Activated CD8-positive, alpha-beta T cell treated with anti-CD3 and anti-CD28 coated beads, Interleukin-2, amount 10 ng/mL, durations not matched to agents 7 days and 5 days (primary cell): ENCODE data around the gene XPO6. TPM values are rescaled to one million over a fixed set of nuclear protein-coding genes. Genes with fewer than 3 reads are reported as not detected.

ENCODE experiments used
- ATAC-seq: fragments of 150-1000 bp; cut with Tn5 transposase; one replicate; pipeline ENCODE4 v1.10.0; 2021; ENCODE audit warnings: moderate library complexity
- CTCF ChIA-PET: fragments of 350-600 bp; sonication (Branson Sonifier 250); formaldehyde crosslinking; loops from one replicate; lab custom pipeline; 2021; ENCODE audit warnings: antibody characterized with exemption; lab: Charles Lee
- POLR2A ChIA-PET: fragments of 350-600 bp; sonication (Branson Sonifier 250); formaldehyde crosslinking; loops from one replicate; lab custom pipeline; 2021; ENCODE audit warnings: antibody characterized with exemption; lab: Charles Lee
- DNase-seq: peaks from one replicate; pipeline ENCODE4 v3.0.0-alpha.2; 2020
- H3K27ac Mint-ChIP-seq: one replicate; pipeline ENCODE4 v1.8.0; 2021; ENCODE audit warnings: mild to moderate bottlenecking, mixed read lengths
- H3K27me3 Mint-ChIP-seq: one replicate; pipeline ENCODE4 v1.8.0; 2021; ENCODE audit warnings: low read depth, mixed read lengths
- H3K36me3 Mint-ChIP-seq: one replicate; pipeline ENCODE4 v1.8.0; 2021; ENCODE audit warnings: low read depth, mixed read lengths
- H3K4me1 Mint-ChIP-seq: one replicate; pipeline ENCODE4 v1.8.0; 2021; ENCODE audit warnings: low read depth, mixed read lengths
- H3K4me3 Mint-ChIP-seq: one replicate; pipeline ENCODE4 v1.8.0; 2021; ENCODE audit warnings: mild to moderate bottlenecking, mixed read lengths
- H3K9me3 Mint-ChIP-seq: one replicate; pipeline ENCODE4 v1.8.0; 2022; ENCODE audit warnings: mixed read lengths; ENCODE audit not compliant: insufficient read depth
- total RNA-seq, 2 experiments: library from RNA; stranded (reverse); gene quantifications; one replicate each; pipeline ENCODE4 v1.2.3, GENCODE V29; 2021

The XPO6 gene
- total RNA-seq, 2 experiments from 2014 or later = 206 to 209 TPM

DNA sequence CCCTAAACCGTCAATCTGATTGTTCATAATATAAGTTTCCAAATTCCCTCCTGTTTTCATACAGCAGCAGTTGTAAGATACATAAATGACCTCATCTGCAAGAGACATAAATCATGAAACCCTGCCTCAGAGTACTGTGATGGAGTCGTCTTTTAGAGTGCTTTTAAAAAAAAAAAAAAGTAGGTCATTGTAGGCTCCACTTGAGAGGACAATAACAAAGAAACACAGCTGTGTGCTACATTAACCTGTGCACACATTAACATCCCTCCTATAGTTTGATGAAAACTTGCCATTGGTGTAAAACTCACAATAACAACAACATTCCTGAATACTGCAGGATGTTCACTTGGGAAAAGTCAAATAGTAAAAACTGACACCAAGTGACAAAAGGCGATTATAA, 56.5 kb downstream of the XPO6 start:
- H3K27me3 Mint-ChIP-seq = no peaks in the 10 kb centered on the region
- ChIA-PET POLR2A (no interaction called here), CTCF (interaction anchor here (0.7 to 1.6 kb wide), 5 partner anchors 9 to 65 kb away, joined by 3 to 5 read pairs (median 3); no protein-coding TSS in a partner anchor)
- peaks cover 60% of the 10 kb centered on the region for H3K36me3 Mint-ChIP-seq
- H3K27ac Mint-ChIP-seq = peak overlapping the region; percentile 19
- DNase-seq (no peak), ATAC-seq (no peak)
- H3K4me1 Mint-ChIP-seq = peaks cover 39% of the 10 kb centered on the region
- no peaks in the 10 kb centered on the region for H3K9me3 Mint-ChIP-seq
- no peak overlapping the region for H3K4me3 Mint-ChIP-seq

DNA sequence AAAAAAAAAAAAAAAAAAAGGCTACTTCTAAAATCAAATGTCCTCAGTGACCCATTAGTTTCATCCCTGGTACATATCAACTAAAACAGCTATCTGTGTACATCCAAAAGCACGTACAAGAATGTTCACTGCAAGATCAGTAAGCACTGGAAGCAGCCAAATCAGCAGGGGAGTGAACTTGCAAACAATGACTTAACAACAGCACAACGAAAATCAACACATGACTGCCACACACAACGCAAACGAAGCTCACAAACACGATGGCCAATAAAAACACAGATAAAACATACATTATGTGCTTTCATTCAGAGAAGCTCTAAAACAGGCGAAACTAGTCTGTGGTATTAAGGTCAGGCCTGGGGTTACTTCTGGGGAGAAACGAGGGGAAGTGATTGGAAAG, 60.6 kb downstream of the XPO6 start:
- H3K9me3 Mint-ChIP-seq = no peaks in the 10 kb centered on the region
- no peak overlapping the region for H3K4me3 Mint-ChIP-seq
- H3K4me1 Mint-ChIP-seq = peaks cover 56% of the 10 kb centered on the region
- ChIA-PET POLR2A (interaction anchor here (2.6 kb wide), 1 partner anchor 9 kb away, joined by 13 read pairs; no protein-coding TSS in a partner anchor), CTCF (interaction anchor here (1.0 to 2.8 kb wide), 9 partner anchors 8 to 66 kb away, joined by 3 to 13 read pairs (median 4); no protein-coding TSS in a partner anchor)
- no peak for DNase-seq
- peaks cover 73% of the 10 kb centered on the region for H3K36me3 Mint-ChIP-seq
- ATAC-seq = no peak
- peak overlapping the region; percentile 23 for H3K27ac Mint-ChIP-seq
- no peaks in the 10 kb centered on the region for H3K27me3 Mint-ChIP-seq

DNA sequence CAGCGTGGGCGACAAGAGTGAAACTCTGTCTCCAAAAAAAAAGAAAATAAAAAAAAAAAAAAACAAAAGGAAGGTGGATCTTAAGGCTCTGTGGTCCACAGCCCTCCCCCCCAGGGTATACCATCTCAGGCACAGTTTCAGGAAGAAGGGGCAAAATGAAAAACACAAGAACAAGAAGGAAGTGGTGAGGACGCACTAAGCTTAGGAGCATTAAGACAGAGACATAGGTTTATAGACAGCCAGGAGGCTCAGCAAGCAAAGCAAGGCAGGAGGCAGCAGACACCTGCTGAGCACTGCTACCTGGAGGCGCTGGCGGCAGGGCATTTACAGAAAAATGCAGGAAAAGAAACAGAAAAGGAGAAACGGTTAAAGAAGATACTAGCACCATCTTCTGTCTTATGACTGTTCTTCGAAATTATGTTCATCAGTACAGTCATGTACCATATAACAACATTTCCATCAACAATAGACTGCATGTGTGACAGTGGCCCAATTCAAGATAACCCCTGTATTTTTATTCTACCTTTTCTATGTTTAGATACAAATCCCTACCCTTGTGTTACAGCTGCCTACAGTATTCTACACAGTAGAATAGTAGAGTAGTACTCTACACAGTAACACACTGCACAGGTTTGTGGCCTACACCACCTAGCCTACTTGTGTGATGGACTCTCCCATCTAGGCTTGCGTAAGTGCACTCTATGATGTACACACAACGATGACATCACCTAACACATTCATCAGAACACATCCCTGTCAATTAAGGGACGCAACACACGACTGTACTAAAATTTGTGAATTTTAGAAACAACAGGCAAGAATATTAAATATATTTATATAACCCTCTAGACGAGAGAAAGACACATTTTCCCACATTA, 62.5 kb downstream of the XPO6 start:
- H3K27me3 Mint-ChIP-seq = no peaks in the 10 kb centered on the region
- H3K36me3 Mint-ChIP-seq = peaks cover 70% of the 10 kb centered on the region
- peak overlapping the region; percentile 89 for H3K27ac Mint-ChIP-seq
- H3K4me1 Mint-ChIP-seq = peaks cover 66% of the 10 kb centered on the region
- POLR2A ChIA-PET = interaction anchor here (2.3 to 2.6 kb wide), 2 partner anchors 8 to 61 kb away, joined by 9 to 13 read pairs; partner anchors contain the start of gene XPO6
- ATAC-seq (peak; percentile 83), DNase-seq (peak; percentile 37)
- no peaks in the 10 kb centered on the region for H3K9me3 Mint-ChIP-seq
- peak overlapping the region; percentile 12 for H3K4me3 Mint-ChIP-seq
- CTCF ChIA-PET = interaction anchor here (0.9 to 2.8 kb wide), 8 partner anchors 10 to 68 kb away, joined by 3 to 13 read pairs (median 4); no protein-coding TSS in a partner anchor

DNA sequence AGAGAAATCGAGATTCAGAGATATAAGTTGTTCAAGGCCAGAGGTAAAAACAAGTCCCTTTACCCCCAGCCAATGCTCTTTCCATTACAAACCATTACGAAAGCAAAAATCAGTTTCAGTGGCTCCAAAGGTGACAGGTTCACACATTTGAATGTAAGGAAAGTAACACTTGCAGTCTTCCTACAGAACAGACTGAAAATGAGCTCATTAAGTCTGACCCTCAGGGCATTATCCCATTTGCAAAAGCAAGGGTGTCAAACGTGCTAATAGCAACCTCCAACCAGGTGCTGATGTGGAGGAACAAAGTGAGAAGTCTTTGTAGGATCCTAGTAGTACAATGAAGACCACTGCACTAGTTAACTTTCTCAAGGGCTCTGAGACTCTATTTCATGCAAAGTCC, 65.2 kb downstream of the XPO6 start:
- Mint-ChIP-seq H3K36me3 (peaks cover 70% of the 10 kb centered on the region), H3K27me3 (no peaks in the 10 kb centered on the region), H3K27ac (peak overlapping the region; percentile 16), H3K4me1 (peaks cover 88% of the 10 kb centered on the region), H3K4me3 (no peak overlapping the region), H3K9me3 (no peaks in the 10 kb centered on the region)
- ChIA-PET CTCF (interaction anchor here (0.6 kb wide), 1 partner anchor 778 kb away, joined by 4 read pairs; no protein-coding TSS in a partner anchor), POLR2A (no interaction called here)
- DNase-seq (no peak), ATAC-seq (no peak)

DNA sequence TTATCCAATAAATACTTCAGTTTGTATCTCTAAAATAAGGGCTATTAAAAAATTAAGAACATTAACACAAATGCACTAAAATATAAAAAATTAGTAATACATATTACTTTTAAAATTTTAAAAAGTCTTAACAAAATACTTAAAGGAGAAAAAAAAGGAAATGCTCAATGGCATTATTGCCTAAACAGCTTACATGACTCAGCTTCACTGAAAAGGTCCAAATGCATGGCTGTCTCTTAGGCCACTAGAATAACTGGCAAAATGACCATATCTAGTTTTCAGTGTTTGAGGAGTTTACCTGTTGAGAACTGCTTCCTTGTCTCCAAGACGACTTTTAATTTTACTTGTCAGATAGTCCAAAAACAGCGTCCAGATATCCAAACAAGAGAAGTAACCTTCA, 66.0 kb downstream of the XPO6 start:
- Mint-ChIP-seq H3K4me1 (peaks cover 88% of the 10 kb centered on the region), H3K27ac (peak overlapping the region; percentile 16), H3K36me3 (peaks cover 65% of the 10 kb centered on the region), H3K4me3 (no peak overlapping the region), H3K9me3 (no peaks in the 10 kb centered on the region), H3K27me3 (no peaks in the 10 kb centered on the region)
- DNase-seq (no peak), ATAC-seq (no peak)
- ChIA-PET POLR2A (no interaction called here), CTCF (interaction anchor here (1.6 kb wide), 1 partner anchor 17 kb away, joined by 3 read pairs; no protein-coding TSS in a partner anchor)

DNA sequence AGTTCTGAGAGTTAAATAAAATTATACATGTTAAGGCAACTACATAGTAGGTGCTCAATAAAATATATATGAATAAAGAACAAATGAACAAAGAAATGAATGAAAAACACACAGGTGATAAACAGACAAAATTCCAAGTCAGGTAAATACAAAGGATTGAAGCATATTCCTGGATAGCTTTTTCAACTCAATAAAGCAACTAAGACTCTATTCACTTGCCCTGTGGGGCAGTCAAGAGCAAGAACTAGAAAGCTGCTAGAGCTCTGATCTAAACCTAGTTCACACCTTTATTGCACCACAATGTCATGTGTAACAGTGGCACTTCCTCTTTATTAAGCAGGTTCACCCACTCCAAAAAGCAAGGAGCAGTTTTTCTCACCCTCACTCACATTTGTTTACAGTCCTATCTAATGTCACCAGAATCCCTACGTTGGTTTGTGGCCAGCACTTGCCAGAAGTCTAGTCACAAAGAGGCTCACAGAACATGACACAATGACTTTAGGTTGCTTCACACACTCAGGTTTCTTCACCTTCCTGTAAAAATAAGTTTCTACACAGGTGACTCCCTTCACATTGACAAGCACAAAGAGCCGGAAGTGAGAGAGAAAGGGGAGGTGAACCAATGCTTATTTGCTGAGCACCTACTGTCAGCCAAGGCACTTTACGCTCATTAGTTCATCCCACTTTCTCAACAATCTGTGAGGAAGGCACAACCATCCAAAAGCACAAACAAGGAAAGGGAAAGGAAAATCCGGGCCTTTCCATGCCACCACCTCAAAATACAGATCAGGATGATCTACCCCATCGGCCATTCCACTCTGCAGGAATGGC, 70.8 kb downstream of the XPO6 start:
- H3K27me3 Mint-ChIP-seq = no peaks in the 10 kb centered on the region
- peak; percentile 66 for ATAC-seq
- DNase-seq = peak; percentile 88
- peak overlapping the region; percentile 95 for H3K27ac Mint-ChIP-seq
- peaks cover 54% of the 10 kb centered on the region for H3K36me3 Mint-ChIP-seq
- peaks cover 89% of the 10 kb centered on the region for H3K4me1 Mint-ChIP-seq
- ChIA-PET CTCF (interaction anchor here (0.6 to 13.0 kb wide), 12 partner anchors 10 to 73 kb away, joined by 3 to 275 read pairs (median 3); partner anchors contain the start of gene XPO6), POLR2A (interaction anchor here (0.6 to 5.7 kb wide), 10 partner anchors 10 to 590 kb away, joined by 3 to 45 read pairs (median 4); partner anchors contain the start of gene XPO6)
- H3K9me3 Mint-ChIP-seq = no peaks in the 10 kb centered on the region
- H3K4me3 Mint-ChIP-seq = peak overlapping the region; percentile 71

DNA sequence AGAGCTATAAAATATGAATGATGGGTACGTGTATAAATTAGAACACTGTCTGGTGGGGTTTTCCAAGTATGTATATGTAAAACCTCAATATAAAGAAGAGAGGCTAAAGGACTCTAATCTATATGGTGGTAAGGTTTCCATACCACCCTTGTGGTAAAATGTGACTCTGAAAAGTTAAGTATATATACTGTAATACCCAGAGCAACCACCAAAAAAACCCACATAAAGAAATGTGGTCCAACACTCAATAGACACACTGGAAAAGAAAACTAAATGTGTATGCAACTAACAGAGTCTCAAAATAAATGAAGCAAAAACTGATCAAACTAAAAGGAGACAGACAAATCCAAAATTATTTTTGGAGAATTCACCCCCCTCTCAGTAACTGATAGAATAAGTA, 72.2 kb downstream of the XPO6 start:
- Mint-ChIP-seq H3K4me3 (peak overlapping the region; percentile 52), H3K9me3 (no peaks in the 10 kb centered on the region), H3K27ac (peak overlapping the region; percentile 80), H3K36me3 (peaks cover 57% of the 10 kb centered on the region), H3K4me1 (peaks cover 79% of the 10 kb centered on the region), H3K27me3 (no peaks in the 10 kb centered on the region)
- POLR2A ChIA-PET = interaction anchor here (5.7 kb wide), 1 partner anchor 71 kb away, joined by 45 read pairs; the partner anchor contains the start of gene XPO6
- DNase-seq (peak; percentile 58), ATAC-seq (peak; percentile 39)
- CTCF ChIA-PET = interaction anchor here (0.7 to 13.0 kb wide), 9 partner anchors 8 to 74 kb away, joined by 3 to 275 read pairs (median 4); partner anchors contain the start of gene XPO6

DNA sequence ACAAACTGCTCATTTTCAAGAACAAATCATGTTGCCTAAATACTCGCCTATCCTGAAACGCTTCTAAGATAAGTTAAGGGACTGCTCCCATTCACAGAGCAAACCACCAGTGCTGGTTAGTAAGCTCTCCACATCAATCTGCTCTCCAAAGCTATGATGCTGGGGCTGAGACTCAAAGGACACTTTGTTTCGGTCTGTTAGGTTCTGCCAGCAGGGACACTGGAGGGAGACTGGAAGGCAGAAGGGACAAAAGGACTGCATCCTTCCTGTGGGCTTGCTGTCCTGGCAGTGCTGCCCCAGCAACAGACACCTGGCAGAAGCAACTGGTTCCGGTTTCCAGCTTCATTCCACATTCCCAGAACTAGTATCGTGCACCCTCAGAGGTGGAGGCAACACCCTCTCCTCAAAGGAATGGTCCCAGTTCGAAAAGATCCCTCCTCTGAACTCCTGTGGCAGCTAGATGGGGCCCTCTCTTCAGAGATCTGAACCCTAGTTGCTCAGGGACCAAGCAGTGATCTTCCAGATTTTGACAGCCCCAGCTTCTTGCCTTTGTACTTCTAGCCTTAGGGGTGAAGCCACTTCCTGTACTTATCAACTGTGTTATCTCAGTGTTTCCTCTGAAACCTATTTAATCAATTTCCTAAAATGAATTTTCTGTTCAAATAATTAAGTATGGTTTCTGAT, 74.9 kb downstream of the XPO6 start:
- peak overlapping the region; percentile 26 for H3K4me3 Mint-ChIP-seq
- no peaks in the 10 kb centered on the region for H3K9me3 Mint-ChIP-seq
- DNase-seq (peak; percentile 70), ATAC-seq (peak; percentile 48)
- CTCF ChIA-PET = interaction anchor here (0.7 to 13.0 kb wide), 17 partner anchors 13 to 190 kb away, joined by 3 to 275 read pairs (median 3); partner anchors contain the start of gene XPO6
- peak overlapping the region; percentile 85 for H3K27ac Mint-ChIP-seq
- POLR2A ChIA-PET = interaction anchor here (0.5 to 1.4 kb wide), 6 partner anchors 50 to 81 kb away, joined by 3 to 4 read pairs (median 3); no protein-coding TSS in a partner anchor
- H3K36me3 Mint-ChIP-seq = peaks cover 66% of the 10 kb centered on the region
- H3K4me1 Mint-ChIP-seq = peaks cover 59% of the 10 kb centered on the region
- H3K27me3 Mint-ChIP-seq = no peaks in the 10 kb centered on the region

DNA sequence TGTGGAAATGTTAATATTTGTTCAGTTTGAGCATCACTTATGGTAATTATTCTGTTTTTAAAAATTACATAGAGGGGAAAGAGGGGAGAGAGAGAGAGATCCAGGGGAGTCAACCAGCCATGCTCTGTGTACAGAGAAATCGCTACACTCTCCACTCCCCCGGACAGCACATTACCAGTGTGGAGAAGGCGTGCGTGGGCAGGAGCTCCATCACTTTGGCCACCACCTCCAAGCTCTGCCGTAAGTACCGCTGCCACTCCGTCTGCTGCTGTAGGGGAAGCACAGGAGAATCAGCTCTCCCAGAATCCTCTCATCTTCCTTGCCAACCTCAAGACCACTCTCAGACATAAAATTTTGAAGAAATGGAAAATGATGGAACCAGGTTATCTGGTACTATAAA, 78.1 kb downstream of the XPO6 start:
- POLR2A ChIA-PET = interaction anchor here (0.7 to 1.2 kb wide), 2 partner anchors 79 to 140 kb away, joined by 3 to 4 read pairs; no protein-coding TSS in a partner anchor
- H3K9me3 Mint-ChIP-seq = no peaks in the 10 kb centered on the region
- peaks cover 34% of the 10 kb centered on the region for H3K4me1 Mint-ChIP-seq
- no peak for DNase-seq
- H3K36me3 Mint-ChIP-seq = peaks cover 81% of the 10 kb centered on the region
- H3K27ac Mint-ChIP-seq = peak overlapping the region; percentile 40
- CTCF ChIA-PET = interaction anchor here (1.1 to 13.0 kb wide), 2 partner anchors 60 to 80 kb away, joined by 3 to 275 read pairs; partner anchors contain the start of gene XPO6
- no peak overlapping the region for H3K4me3 Mint-ChIP-seq
- no peak for ATAC-seq
- H3K27me3 Mint-ChIP-seq = no peaks in the 10 kb centered on the region

DNA sequence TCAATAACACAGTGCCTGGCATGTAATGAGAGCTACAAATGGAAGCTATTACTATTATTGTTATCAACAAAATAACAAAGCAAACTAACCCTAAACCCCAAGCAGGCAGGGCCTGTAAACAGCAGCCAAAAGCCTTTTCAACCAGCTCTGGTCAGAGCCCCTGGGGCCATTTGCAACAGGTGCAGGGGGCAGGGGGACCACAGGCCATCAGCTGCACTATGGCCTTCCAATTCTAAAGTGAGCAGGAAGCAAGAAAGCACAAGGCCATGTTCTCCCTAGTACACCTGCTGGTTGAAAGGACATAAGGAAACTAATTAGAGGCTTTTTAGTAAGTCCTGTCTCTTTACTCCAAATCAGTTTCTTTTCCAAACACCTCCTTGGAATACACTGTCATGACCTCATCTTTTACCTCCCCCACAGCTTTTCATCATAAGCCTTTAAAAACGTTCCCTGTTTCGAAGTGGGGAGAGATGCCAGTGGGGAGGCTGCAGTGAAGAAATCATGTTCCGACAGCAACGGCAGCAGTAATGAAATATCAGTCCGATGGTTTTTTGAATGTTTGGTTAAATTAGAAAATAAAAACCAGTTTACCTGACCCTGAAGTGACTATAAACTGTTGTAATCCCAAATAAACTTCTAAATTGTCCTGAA, 79.9 kb downstream of the XPO6 start:
- CTCF ChIA-PET = interaction anchor here (1.1 to 13.0 kb wide), 2 partner anchors 9 to 82 kb away, joined by 3 to 275 read pairs; partner anchors contain the start of gene XPO6
- no peak for ATAC-seq
- no peaks in the 10 kb centered on the region for H3K27me3 Mint-ChIP-seq
- no peak for DNase-seq
- H3K9me3 Mint-ChIP-seq = no peaks in the 10 kb centered on the region
- H3K36me3 Mint-ChIP-seq = peaks cover 75% of the 10 kb centered on the region
- POLR2A ChIA-PET = no interaction called here
- H3K4me3 Mint-ChIP-seq = no peak overlapping the region
- H3K27ac Mint-ChIP-seq = no peak overlapping the region
- peaks cover 17% of the 10 kb centered on the region for H3K4me1 Mint-ChIP-seq
